Stimulated activated CD4-positive, alpha-beta T cell treated with anti-CD3 and anti-CD28 coated beads, Interleukin-1b, Interleukin-23, amount 100 ng/mL, for 24 hours (primary cell): ENCODE data around the gene ZNF473.
A peak's percentile ranks its signal among the peaks of the same experiment; 100 is the strongest.
"Not testable (repeated sequence)": the region's sequence is repeated elsewhere in the genome, so short reads cannot be mapped to it uniquely, and the experiment has no call there.

Source experiments
- DNase-seq, 4 experiments: peaks; one replicate each; pipeline ENCODE4 v3.0.0-alpha.2; 2020; ENCODE audit warnings: low read depth in 4 of 4, low spot score in 1 of 4

ZNF473 gene

DNA sequence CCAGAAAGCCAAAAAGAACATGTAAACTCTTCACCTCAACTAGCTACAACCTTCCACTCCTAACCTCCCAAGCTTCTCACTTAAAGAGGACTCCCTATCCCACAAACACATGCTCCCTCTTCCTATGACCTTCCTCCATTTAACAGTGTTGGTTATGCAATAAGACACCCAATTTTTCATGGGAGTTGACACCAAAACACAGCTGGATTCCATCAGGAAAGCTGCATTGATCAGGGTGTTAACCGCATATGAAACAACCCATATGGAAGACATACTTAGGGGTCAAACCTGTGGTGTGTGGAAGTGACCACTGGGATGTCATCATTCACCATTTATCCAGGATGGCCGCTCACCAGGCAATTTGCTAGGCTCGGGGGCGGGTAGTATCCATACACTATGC, 21.9 kb downstream of the ZNF473 start:
- no peak for DNase-seq

DNA sequence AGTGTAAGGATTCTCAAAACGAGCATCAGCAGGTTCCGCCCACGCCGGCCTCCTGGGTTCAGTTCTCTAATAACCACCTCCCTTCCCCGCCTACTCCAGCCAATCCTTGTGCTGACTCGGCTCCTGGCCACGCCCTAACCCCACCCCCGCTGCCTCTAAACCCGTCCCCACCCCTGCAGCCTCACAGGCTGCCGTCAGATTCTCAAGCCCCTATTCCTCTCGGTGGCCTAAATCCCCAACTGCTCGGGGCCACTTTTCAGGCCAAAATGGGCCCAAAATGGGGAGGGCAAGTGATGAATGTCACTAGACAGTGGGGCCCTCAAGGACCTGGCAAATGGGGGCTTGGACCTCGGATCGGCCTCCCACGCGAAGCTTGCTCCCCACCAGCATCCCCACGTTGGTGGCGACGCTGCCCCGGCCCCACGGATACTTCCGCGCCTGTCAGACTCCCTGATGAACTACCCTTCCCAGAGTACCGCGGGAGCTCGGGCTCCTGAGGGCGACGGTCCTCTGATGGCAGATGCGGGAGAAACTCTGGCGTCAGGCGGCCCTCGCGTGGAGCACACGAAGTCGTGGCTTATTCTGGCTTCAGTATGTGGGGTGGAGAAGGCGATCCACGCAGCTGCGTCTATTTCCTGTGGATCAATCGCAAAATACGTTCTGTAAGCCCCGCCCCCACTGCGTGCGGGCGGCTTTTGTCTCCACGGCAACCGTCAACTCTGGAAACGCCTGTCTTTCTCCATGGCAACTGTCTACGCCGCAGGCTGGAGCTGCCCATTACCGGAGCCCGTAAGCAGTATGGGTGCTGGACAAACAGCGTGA, 24.8 kb downstream of the ZNF473 start:
- peak; percentile 56 to 79 (median 64) for DNase-seq

DNA sequence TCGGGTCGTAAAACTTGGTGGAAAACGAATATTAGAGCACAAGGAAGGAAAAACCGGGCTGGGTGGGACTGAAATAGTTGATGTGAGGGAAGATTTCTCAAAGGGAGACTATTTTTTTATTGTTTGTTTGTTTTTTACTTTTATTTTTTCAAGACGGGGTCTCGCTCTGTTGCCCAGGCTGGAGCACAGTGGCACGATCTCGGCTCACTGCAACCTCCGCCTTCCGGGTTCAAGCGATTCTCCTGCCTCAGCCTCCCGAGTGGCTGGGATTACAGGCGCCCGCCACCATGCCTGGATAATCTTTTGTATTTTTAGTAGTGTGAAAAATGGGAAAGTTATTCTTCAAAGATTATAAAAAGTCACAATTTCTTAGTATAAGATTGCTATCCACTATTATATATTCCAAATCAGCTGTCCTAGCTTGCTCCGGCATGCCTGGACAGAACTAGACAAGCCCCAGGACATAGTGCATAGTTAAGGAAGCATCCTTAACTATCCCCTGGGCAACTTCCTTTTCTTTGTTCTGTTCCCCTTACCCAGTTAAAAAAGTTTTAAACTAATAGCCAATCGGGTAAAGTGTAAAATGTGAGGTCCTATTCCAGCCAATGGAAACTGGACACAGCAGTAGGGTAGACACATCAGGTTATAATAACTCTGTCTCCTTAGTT, 25.6 kb downstream of the ZNF473 start:
- not testable (repeated sequence) for DNase-seq

DNA sequence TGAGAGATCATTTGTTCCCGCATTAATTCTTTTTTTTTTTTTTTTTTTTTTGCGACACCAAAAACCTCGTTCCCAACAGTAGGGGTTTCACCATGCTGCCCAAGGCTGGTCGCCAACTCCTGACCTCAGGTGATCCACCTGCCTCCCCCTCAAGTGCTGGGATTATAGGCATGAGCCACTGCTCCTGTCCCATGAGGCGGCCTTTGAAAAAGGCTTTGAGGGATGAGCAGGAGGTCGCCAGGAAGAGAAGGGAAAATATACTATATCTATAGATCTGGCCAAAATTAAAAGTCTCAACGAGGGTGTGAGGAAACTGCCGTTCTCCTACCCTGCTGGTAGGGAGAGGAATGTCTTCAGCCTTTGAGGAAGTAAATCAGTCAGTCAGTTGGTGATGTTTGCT, 26.2 kb downstream of the ZNF473 start:
- no peak for DNase-seq

DNA sequence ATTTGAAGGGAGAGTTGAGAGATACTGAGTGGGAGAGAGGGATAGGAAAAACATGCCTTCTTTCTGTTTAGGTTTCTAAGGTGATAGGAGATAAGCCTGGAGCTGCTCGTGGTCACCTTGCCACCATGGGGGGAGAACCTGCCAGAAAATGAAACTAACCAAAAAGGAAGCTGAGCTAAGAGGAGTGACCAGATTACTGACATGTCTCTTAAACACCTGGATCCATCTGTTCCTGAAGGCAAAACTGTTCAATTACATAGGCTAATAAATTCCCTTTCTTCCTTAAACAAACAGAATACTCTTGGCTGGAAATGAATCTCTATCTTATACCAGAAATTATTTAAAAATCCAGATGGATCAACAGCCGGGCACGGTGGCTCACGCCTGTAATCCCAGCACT, 27.3 kb downstream of the ZNF473 start:
- DNase-seq: no peak

DNA sequence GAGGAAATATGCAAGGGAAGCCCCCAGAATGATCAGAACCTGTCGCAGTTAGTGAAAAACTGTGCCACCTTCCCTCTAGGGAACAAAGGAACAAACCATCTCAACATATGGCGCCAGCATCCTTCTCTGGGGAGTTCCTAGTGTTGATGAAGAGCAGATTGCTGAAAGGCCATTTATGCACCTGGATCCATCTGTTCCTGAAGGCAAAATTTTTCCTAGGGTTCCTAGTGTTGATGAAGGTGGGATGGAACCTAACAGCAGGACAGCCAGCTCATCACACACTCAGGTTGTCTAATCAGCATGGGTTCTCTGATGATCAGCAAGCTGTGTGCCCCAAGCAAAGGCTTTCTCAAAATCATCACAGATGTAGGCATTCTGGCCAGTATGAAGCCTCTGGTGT, 32.6 kb downstream of the ZNF473 start:
- DNase-seq: no peak

DNA sequence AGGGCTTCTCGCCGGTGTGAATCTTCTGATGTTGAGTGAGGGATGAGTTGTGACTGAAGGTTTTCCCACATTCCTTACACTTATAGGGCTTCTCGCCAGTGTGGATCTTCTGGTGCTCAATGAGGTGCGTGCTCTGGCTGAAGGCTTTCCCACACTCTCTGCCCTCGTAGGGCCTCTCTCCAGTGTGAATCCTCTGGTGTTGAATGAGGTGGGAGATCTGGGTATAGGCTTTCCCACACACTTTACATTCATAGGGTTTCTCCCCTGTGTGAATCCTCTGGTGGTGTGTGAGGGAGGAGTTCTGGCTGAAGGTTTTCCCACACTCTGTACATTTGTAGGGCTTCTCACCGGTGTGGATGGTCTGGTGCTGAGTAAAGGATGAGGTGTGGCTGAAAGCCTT, 33.2 kb downstream of the ZNF473 start:
- DNase-seq: no peak

DNA sequence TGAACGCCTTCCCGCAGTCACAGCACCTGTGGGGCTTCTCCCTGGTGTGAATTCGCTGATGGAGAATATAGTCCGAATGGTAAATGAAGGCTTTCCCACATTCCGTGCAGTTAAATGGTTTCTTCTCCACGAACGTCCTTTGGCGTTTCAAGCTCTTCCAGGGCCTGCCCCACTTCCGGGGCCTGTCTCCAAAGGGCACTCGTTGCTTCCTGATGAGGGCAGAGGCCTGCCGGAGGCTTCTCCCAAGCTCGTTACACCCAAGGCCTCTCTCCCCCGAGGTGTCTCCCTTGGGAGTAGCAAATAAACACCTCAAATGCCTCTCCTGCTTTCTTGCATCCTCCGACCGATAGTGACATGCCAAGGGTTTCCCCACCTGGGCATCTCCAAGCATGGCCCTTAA, 34.3 kb downstream of the ZNF473 start:
- no peak for DNase-seq

DNA sequence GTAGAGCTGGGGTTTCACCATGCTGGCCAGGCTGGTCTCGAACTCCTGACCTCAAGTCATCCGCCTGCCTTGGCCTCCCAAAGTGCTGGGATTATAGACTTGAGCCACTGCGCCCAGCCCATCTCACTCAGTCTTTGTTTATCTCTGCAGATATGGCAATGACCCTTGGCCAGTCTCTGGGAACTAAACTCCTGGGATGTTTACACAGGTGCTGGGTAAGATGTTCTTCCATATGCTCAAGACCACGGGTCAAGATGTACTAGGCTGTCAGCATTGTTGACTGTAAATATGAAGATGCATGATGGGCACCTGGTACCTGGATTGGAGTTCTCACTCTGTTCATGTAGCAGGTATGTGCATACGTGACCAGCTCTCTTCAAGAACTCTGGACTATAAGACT, 35.8 kb downstream of the ZNF473 start:
- no peak for DNase-seq

DNA sequence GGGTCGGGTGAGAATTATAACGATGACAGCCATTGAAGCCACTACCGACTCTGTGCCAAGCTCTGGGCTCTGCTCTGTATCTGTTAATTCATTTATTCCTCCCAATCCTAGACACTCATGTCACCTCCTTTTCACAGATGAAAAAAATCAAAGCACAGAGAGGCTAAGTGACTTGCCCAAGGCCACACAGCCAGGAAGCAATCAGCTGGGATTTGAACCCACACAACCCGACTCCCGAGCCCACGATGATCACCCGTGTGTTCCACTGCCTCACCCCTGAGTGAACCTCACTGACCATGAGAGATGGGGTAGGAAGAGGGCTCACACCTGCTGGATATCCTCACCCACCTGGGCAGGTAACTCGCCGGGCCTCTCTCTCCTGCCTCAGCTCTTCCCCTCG, 40.1 kb downstream of the ZNF473 start:
- no peak for DNase-seq

DNA sequence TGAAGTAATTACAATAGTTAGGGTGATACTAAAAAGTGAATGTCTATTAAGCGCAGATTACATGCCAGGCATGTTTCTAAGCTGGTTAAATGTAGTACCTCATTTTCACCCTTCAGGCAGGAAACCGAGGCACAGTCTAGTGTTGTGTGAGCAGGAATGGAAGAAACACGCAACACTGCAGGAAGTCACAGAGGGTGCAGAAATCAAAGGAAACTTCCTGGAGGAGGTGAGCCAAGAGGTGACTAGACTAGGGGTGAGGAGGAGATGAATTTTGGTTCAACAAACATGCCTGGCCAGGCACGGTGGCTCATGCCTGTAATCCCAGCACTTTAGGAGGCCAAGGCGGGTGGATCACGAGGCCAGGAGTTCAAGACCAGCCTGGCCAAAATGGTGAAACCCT, 41.8 kb downstream of the ZNF473 start:
- DNase-seq: no peak

DNA sequence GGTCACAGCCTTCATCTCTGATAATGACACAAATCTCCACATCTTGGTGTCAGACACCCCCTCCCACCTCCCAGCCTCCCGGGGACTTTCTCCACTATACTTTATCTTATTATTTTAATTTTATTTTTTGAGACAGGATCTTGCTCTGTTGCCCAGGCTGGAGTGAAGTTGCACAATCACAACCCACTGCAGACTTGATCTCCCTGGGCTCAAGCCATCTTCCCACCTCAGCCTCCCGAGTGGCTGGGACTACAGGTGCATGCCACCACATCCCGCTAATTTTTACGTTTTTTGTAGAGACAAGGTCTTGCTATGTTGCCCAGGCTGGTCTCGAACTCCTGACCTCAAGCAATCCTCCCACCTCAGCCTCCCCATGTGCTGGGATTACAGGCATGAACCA, 42.6 kb downstream of the ZNF473 start:
- not testable (repeated sequence) for DNase-seq

DNA sequence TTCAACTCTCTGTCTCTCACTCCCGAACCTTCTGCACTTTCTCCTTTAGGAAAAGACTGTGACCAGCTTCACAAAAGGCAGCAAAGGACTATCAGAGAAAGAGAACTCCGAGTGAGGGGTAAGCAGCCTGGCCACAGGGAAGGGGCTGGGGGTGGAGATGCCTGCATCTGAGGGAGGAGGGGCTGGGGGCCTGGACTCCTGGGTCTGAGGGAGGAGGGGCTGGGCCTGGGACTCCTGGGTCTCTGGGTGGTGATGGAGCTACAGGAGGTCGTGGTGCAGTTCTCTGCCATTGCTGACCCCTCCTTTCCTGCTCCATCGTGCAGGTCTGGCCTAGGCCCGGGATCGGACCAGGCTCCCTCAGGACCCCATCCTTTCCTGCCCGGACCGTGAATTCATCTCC, 49.3 kb downstream of the ZNF473 start:
- not testable (repeated sequence) for DNase-seq

DNA sequence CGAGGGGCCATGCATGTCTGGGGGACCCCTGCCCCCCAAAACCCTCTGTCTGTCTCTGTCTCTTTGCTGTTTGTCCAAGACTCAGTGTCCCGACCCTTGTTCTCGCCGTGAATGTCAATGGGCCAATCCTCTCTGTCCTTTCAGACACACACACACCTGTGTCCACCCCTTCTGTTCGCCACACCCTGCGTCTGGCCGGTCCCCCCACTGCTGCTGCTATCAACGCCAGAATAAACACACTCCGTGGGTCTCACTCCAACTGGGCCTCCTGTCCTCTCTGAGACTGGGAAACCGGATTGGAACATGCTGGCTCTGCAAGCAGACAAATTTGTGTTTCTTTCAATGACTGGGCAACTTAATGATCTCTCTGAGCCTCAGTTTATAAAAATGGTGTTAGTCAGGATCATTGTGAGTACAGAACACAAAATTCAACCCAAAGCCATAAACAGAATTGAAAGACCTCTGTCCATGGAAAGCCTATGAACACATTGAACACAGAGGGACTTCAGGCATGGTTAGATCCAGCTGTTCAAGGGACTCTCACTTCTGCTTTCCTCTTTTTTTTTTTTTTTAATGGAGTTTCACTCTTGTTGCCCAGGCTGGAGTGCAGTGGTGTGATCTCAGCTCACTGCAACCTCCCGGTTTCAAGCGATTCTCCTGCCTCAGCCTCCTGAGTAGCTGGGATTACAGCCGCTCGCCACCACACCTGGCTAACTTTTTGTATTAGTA, 50.0 kb downstream of the ZNF473 start:
- not testable (repeated sequence) for DNase-seq

DNA sequence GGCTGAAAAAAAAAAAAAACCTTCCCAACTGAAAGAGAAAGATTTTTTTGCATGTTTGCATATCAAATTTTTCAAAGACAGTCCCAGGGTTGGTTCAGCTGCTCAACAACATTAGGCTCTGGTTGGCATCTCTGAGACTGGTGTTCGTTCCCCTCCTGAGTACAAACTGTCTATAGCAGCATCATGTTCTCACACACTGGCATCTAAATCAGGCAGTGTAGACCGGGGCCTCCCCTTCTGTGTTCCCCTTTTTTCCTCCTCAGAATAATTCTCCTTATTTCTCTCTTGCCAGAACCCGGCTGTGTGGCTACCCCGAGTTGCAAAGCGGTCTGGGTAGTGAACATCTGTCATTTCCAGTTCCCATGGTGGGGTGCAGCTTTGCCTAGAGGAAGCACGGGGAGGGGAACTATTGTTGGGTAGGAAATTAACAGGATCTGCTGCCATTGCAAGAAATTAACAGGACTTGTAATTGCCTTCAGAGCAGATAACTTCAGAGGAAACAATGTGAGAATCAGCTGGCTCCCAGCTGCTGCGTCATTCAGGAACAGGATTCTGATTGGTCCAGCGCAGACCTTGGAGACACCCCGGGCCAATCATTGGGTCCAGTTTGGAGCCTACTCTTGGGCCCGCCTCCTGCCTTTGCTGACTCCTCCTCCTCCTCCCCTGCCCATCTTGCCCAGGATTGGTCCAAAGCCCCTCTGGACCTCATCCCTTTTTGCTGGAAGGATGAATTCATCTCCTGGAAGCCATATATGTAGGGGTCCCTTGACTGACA, 51.0 kb downstream of the ZNF473 start:
- DNase-seq: not testable (repeated sequence)

DNA sequence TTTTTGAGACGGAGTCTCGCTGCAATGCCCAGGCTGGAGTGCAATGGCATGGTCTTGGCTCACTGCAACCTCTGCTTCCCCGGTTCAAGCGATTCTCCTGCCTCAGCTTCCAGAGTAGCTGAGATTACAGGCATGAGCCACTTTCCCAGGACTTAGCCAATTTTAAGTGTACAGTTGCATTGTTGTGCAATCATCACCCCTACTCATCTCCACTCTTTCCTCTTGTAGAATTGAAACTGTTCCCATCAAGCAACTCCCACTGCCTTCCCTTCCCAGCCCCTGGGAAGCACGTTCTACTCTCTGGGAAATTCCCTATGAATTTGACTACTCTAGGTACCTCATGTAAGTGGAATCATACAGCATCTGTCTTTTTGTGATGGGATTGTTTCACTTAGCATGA, 53.2 kb downstream of the ZNF473 start:
- not testable (repeated sequence) for DNase-seq

DNA sequence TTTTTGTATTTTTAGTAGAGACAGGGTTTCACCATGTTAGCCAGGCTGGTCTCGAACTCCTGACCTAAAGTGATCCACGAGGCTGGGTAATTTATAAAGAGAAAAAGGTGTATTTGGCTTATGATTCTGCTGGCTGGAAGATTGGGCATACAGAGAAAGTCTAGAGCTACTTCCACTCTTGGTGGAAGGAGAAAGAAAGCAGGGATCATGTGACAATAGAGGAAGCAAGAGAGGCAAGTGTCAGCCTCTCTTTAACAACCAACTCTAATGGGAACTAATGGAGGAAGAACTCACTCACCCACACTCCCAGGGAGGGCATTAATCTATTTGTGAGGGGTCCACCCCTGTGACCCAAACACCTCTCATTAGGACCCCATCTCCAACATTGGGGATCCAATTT, 58.6 kb downstream of the ZNF473 start:
- DNase-seq: not testable (repeated sequence)

DNA sequence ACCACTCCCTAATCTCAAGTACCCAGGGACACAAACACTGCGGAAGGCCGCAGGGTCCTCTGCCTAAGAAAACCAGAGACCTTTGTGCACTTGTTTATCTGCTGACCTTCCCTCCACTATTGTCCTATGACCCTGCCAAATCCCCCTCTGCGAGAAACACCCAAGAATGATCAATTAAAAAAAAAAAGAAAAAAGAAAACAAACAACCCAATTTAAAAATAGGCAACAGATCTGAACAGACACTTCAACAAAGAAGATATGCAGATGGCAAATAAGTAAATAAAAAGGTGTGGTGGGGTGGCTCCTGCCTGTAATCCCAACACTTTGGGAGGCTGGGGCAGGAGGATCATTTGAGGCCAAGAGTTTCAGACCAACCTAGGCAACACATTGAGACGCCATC, 61.3 kb downstream of the ZNF473 start:
- not testable (repeated sequence) for DNase-seq

DNA sequence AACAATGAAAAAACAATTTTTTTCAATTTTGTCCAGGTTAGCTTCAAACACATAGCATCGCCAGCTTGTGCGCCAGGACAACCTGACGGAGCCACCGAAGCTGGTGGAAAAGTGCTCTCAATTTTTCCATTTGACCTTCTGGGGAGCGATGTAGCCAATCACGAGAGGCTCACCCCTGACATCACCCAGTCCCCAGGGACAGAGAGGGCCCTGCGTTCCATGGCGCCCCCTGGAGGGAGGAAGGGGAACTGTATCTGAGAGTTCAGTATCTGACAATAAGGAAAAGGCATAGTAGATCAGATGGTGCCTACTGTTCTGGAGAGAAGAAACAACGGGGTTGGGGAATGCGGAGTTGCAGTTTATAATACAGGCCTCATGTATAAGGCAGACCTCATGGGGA, 64.9 kb downstream of the ZNF473 start:
- DNase-seq: peak in 2 of 4 experiments; percentile 18 to 30

DNA sequence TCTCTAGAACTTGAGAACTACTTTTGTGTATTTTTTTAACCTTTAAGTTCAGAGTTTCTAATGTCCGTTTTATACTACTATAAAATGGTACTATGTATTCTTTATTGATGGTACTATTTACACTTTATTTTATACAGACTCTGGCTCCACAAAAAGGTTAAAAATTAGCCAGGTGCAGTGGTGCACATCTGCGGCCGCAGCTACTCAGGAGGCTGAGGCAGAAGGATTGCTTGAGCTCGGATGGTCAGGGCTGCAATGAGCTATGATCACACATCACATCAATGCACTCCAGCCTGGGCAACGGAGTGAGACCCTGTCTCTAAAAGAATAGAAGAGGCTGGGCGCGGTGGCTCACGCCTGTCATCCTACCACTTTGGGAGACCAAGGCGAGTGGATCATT, 66.0 kb downstream of the ZNF473 start:
- DNase-seq: not testable (repeated sequence)

DNA sequence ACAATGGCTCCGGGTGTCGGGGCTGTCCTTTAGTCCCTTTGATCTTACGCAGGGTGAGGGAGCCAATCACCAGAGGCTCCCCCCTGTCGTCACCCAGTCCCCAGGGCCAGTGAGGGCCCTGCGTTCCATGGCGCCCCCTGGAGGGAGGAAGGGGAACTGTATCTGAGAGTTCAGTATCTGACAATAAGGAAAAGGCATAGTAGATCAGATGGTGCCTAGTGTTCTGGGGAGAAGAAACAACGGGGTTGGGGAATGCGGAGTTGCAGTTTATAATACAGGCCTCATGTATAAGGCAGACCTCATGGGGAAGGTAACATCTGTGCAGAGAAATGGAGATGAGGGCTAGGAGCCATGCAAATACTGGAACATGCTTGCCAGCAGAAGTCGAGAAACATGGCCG, 66.8 kb downstream of the ZNF473 start:
- not testable (repeated sequence) for DNase-seq
